Vagina (tissue), 2 donors: ENCODE data around the gene FMN2.

Experiments used
- POLR2A ChIP-seq, 2 donors: fragments of 450-650 bp; IDR thresholded peaks; one replicate each; pipeline ENCODE4 v1.6.1; 2017; ENCODE audit warnings: antibody characterized with exemption in 2 of 2, mild to moderate bottlenecking in 2 of 2, moderate library complexity in 2 of 2
- POLR2AphosphoS5 ChIP-seq, 2 donors: sonication (generic); formaldehyde crosslinking; IDR thresholded peaks; one replicate each; pipeline ENCODE4 v1.9.0; 2017; ENCODE audit warnings: antibody characterized with exemption in 2 of 2, mild to moderate bottlenecking in 2 of 2, low read depth in 1 of 2; ENCODE audit not compliant: insufficient read depth in 1 of 2
- TF ChIP-seq, protein P1 (sequence below), 3 experiments: fragments of 450-650 bp in 2 of 3; fragments of 200-600 bp in 1 of 3; sonication (generic) in 1 of 3; IDR thresholded peaks; one replicate each; pipeline ENCODE4 v1.5.1; 2017 to 2019; ENCODE audit warnings: antibody characterized with exemption in 3 of 3, mild to moderate bottlenecking in 2 of 3, moderate library complexity in 2 of 3

DNA sequence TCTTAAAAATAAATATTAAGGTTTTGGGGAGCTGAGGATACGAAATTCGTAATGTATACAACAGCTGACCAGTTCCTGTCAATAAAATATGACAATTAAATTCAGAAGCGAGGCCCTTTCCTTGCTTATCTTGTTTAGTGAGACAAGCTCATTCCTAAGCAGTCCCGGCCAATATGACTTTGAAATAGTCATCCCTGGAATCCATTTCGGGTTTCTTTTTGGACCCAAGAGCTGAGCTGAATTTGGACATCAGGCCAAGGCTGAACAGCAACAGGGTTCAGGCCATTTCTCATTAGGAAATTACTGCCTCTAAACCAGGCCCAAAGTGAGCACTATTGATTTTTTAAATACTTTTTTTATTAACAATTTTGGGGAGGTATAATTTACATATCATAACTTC lies 17.3 kb upstream of the FMN2 start:
- TF ChIP-seq, protein P1, sequence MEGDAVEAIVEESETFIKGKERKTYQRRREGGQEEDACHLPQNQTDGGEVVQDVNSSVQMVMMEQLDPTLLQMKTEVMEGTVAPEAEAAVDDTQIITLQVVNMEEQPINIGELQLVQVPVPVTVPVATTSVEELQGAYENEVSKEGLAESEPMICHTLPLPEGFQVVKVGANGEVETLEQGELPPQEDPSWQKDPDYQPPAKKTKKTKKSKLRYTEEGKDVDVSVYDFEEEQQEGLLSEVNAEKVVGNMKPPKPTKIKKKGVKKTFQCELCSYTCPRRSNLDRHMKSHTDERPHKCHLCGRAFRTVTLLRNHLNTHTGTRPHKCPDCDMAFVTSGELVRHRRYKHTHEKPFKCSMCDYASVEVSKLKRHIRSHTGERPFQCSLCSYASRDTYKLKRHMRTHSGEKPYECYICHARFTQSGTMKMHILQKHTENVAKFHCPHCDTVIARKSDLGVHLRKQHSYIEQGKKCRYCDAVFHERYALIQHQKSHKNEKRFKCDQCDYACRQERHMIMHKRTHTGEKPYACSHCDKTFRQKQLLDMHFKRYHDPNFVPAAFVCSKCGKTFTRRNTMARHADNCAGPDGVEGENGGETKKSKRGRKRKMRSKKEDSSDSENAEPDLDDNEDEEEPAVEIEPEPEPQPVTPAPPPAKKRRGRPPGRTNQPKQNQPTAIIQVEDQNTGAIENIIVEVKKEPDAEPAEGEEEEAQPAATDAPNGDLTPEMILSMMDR (IDR thresholded peaks at IDR 0.05): no peak
- TF ChIP-seq POLR2AphosphoS5 (IDR thresholded peaks at IDR 0.05; ENCODE audit: insufficient read depth in 1 of 2, low read depth in 1 of 2) (no peak), POLR2A (IDR thresholded peaks at IDR 0.05) (no peak)
